SK-N-MC (cell line): ENCODE results near the gene ADAMTS13.

Source experiments
- EZH2 ChIP-seq: fragments of 200-600 bp; sonication (generic); IDR thresholded peaks from one replicate; pipeline ENCODE4 v1.6.1; 2017; ENCODE audit warnings: antibody characterized with exemption
- POLR2AphosphoS5 ChIP-seq: IDR thresholded peaks from 2 replicates; pipeline ENCODE4 v1.6.1; 2012; ENCODE audit warnings: mild to moderate bottlenecking, low read depth, low read length, borderline replicate concordance

- no peak for TF ChIP-seq EZH2
- no peak for TF ChIP-seq POLR2AphosphoS5
These were observed 31.5 kb downstream of the ADAMTS13 start for GRCh38 chr9:133453651-133454050.
